Astrocyte (in vitro differentiated cells and primary cell): ENCODE data around the gene TNFRSF4. TPM values are rescaled to one million over a fixed set of nuclear protein-coding genes. Genes with fewer than 3 reads are reported as not detected.

Experiments used
- DNase-seq: peaks from one replicate; pipeline ENCODE4 v3.0.0-alpha.2; 2010; ENCODE audit warnings: low read depth
- FAIRE-seq: peaks from 2 replicates; lab custom pipeline; 2011; peaks lifted over from hg19 to GRCh38; lab: Jason Lieb, UNC
- H2AFZ ChIP-seq: 2 replicates; pipeline ENCODE4 v1.6.0; 2012; ENCODE audit warnings: low read depth, low read length, inconsistent platforms
- H3K27ac ChIP-seq: 2 replicates; pipeline ENCODE4 v1.5.1; 2011; ENCODE audit warnings: low read depth, low read length, inconsistent platforms
- H3K27me3 ChIP-seq: 2 replicates; pipeline ENCODE4 v1.6.0; 2011; ENCODE audit warnings: low read length, inconsistent platforms; ENCODE audit not compliant: insufficient read depth
- H3K36me3 ChIP-seq: 2 replicates; pipeline ENCODE4 v1.5.1; 2011; ENCODE audit warnings: low read length, inconsistent platforms; ENCODE audit not compliant: insufficient read depth
- H3K4me1 ChIP-seq: 2 replicates; pipeline ENCODE4 v1.5.1; 2011; ENCODE audit warnings: low read length, inconsistent platforms; ENCODE audit not compliant: insufficient read depth
- H3K4me2 ChIP-seq: 2 replicates; pipeline ENCODE4 v1.6.0; 2012; ENCODE audit warnings: low read length, inconsistent platforms
- H3K4me3 ChIP-seq: 2 replicates; pipeline ENCODE4 v1.5.1; 2011; ENCODE audit warnings: low read depth, mild to moderate bottlenecking, low read length, inconsistent platforms; ENCODE audit not compliant: insufficient read depth
- H3K79me2 ChIP-seq: 2 replicates; pipeline ENCODE4 v1.6.0; 2012; ENCODE audit warnings: mild to moderate bottlenecking, low read length, inconsistent platforms; ENCODE audit not compliant: insufficient read depth
- H3K9ac ChIP-seq: 2 replicates; pipeline ENCODE4 v1.6.0; 2012; ENCODE audit warnings: mild to moderate bottlenecking, low read length, inconsistent platforms
- H3K9me3 ChIP-seq: 2 replicates; pipeline ENCODE4 v1.5.1; 2012; ENCODE audit warnings: low read depth, mild to moderate bottlenecking, low read length, inconsistent platforms; ENCODE audit not compliant: insufficient read depth
- H4K20me1 ChIP-seq: 2 replicates; pipeline ENCODE4 v1.6.0; 2012; ENCODE audit warnings: low read length, inconsistent platforms; ENCODE audit not compliant: insufficient read depth
- H3K27ac Mint-ChIP-seq: one replicate; pipeline ENCODE4 v1.8.0; 2021; ENCODE audit warnings: mild to moderate bottlenecking, mixed read lengths; ENCODE audit not compliant: unreplicated experiment
- H3K27me3 Mint-ChIP-seq: one replicate; pipeline ENCODE4 v1.8.0; 2021; ENCODE audit warnings: low read depth, mixed read lengths; ENCODE audit not compliant: unreplicated experiment
- H3K36me3 Mint-ChIP-seq: one replicate; pipeline ENCODE4 v1.8.0; 2021; ENCODE audit warnings: low read depth, mixed read lengths; ENCODE audit not compliant: unreplicated experiment
- H3K4me1 Mint-ChIP-seq: one replicate; pipeline ENCODE4 v1.8.0; 2021; ENCODE audit warnings: low read depth, mixed read lengths; ENCODE audit not compliant: unreplicated experiment
- H3K4me3 Mint-ChIP-seq: one replicate; pipeline ENCODE4 v1.8.0; 2021; ENCODE audit warnings: mild to moderate bottlenecking, moderate library complexity, mixed read lengths; ENCODE audit not compliant: unreplicated experiment
- H3K9me3 Mint-ChIP-seq: one replicate; pipeline ENCODE4 v1.8.0; 2021; ENCODE audit warnings: mild to moderate bottlenecking, mixed read lengths; ENCODE audit not compliant: unreplicated experiment
- EZH2 ChIP-seq: IDR thresholded peaks from 2 replicates; pipeline ENCODE4 v1.6.1; 2012; ENCODE audit warnings: mild to moderate bottlenecking, low read length, inconsistent platforms; ENCODE audit not compliant: insufficient read depth
- total RNA-seq: library from RNA; stranded (reverse); gene quantifications from 2 replicates; pipeline ENCODE4 v1.2.1, GENCODE V29; 2021
- TF ChIP-seq, protein P1 (sequence below): IDR thresholded peaks from 2 replicates; pipeline ENCODE4 v1.5.1; 2011; ENCODE audit warnings: low read depth, mild to moderate bottlenecking, inconsistent platforms, low read length, moderate library complexity; ENCODE audit not compliant: insufficient read depth

Gene TNFRSF4
- total RNA-seq, 1 donor from 2014 or later: 0.41 TPM

DNA sequence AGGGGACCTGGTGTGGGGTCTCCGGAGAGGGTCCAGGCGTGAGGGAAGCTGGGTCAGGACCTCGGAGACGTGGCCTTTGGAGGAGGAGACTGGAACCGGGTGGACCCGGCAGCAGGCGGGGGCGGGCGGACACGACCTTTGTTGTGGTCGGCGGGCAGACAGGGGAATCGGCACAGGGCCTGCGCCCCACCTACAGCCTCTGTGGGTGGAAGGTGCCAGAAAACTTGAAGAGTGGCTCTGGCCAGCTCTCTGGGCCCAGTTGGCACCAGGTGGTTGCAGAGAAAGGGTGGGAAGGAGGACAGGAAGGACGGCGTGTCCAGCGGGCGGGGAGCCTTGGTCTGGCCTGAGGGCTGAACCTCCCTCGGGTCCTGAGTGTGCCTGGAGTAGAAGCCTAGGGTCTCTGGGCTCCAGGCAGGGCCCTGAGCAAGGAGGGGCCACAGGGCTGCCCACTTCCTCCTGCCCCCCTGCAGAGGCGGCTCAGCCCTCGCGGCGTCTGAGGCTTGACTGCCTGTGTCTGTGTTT, 48.0 kb downstream of the TNFRSF4 start:
- Histone ChIP-seq H3K27me3 (peaks cover 3% of the 10 kb centered on the region), H3K4me2 (no peak overlapping the region), H3K9ac (no peak overlapping the region), H3K9me3 (no peaks in the 10 kb centered on the region), H4K20me1 (no peaks in the 10 kb centered on the region), H3K4me1 (no peaks in the 10 kb centered on the region), H3K4me3 (no peak overlapping the region), H3K27ac (no peak overlapping the region), H3K36me3 (no peaks in the 10 kb centered on the region), H2AFZ (no peak overlapping the region), H3K79me2 (no peaks in the 10 kb centered on the region)
- Mint-ChIP-seq H3K27ac (no peak overlapping the region), H3K36me3 (no peaks in the 10 kb centered on the region), H3K4me1 (peaks cover 6% of the 10 kb centered on the region), H3K27me3 (peaks cover 11% of the 10 kb centered on the region), H3K4me3 (no peak overlapping the region), H3K9me3 (no peaks in the 10 kb centered on the region)
- TF ChIP-seq EZH2: no peak
- TF ChIP-seq, protein P1, sequence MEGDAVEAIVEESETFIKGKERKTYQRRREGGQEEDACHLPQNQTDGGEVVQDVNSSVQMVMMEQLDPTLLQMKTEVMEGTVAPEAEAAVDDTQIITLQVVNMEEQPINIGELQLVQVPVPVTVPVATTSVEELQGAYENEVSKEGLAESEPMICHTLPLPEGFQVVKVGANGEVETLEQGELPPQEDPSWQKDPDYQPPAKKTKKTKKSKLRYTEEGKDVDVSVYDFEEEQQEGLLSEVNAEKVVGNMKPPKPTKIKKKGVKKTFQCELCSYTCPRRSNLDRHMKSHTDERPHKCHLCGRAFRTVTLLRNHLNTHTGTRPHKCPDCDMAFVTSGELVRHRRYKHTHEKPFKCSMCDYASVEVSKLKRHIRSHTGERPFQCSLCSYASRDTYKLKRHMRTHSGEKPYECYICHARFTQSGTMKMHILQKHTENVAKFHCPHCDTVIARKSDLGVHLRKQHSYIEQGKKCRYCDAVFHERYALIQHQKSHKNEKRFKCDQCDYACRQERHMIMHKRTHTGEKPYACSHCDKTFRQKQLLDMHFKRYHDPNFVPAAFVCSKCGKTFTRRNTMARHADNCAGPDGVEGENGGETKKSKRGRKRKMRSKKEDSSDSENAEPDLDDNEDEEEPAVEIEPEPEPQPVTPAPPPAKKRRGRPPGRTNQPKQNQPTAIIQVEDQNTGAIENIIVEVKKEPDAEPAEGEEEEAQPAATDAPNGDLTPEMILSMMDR: no peak
- no peak for DNase-seq
- FAIRE-seq: no peak

DNA sequence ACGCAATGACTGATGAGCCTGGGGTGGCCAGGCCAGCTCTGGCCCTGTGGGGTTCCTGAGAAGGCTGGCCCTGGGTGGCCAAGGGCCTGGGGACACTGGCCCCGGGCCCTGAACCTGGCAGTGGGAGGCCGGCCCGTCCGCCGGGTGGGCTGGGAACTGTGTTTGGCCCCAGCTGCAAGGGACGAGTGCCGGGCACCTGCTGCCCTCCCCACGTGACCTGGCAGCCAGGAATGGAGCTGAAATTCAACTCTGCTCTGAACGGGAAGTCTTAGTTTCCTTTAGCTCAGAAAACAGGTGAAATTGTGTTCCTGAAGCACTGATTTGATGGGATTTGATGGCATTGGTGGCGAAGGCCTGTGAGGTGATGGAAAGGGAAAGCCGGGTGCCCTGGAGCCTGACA, 48.5 kb downstream of the TNFRSF4 start:
- peaks cover 11% of the 10 kb centered on the region for H3K27me3 Mint-ChIP-seq

More for the DNA sequence above, 48.5 kb downstream of the TNFRSF4 start:
- no peaks in the 10 kb centered on the region for H4K20me1 ChIP-seq
- Mint-ChIP-seq H3K36me3 (no peaks in the 10 kb centered on the region), H3K4me3 (no peak overlapping the region), H3K4me1 (peaks cover 6% of the 10 kb centered on the region), H3K27ac (no peak overlapping the region), H3K9me3 (no peaks in the 10 kb centered on the region)
- H3K4me1 ChIP-seq: no peaks in the 10 kb centered on the region
- no peak for TF ChIP-seq EZH2
- TF ChIP-seq, protein P1: no peak
- H3K9me3 ChIP-seq: no peaks in the 10 kb centered on the region
- H3K79me2 ChIP-seq: no peaks in the 10 kb centered on the region
- no peak overlapping the region for H2AFZ ChIP-seq
- H3K36me3 ChIP-seq: no peaks in the 10 kb centered on the region
- H3K4me3 ChIP-seq: no peak overlapping the region
- no peak for FAIRE-seq
- DNase-seq: no peak
- no peak overlapping the region for H3K27ac ChIP-seq
- no peak overlapping the region for H3K9ac ChIP-seq
- no peak overlapping the region for H3K4me2 ChIP-seq
- H3K27me3 ChIP-seq: peaks cover 3% of the 10 kb centered on the region
